SHP77 (cell line): ENCODE data around the gene MAEA.
"Not testable (repeated sequence)": the region's sequence is repeated elsewhere in the genome, so short reads cannot be mapped to it uniquely, and the experiment has no call there.

ENCODE experiments used
- DNase-seq, 2 experiments: peaks; one replicate each; lab custom pipeline; 2025; lab: John Stamatoyannopoulos, UW

Gene MAEA

DNA sequence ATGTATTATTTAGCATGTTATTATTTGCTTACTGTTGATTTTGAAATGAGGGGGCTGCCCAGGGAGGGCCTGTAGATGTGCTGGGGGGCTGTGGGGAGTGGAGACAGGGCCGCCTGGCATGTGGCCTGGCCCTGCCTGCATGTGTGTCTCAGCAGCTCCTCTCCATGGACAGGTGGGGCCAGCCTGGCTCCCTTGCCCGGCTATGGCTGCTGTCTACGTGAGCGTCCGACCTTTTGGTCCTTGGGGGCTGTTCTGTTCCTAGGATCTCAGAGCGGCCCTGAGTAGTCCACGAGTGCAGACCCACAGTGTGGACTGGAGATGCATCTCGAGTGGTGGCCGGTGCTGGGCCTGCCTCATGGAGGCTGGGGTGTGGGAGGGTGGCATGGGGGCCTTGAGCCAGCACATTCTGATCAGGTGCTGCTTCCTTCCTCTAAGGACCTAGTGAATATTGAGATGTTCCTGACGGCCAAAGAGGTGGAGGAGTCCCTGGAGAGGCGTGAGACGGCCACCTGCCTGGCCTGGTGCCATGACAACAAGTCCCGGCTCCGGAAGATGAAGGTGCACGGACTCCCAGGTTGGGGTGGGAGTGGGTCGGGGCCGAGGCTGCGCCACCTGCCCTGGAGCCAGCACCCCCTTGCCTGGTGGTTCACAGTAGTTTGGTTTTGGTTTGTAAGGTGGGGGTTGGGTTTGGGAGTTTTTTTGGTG, 32.4 kb downstream of the MAEA start:
- no peak for DNase-seq

DNA sequence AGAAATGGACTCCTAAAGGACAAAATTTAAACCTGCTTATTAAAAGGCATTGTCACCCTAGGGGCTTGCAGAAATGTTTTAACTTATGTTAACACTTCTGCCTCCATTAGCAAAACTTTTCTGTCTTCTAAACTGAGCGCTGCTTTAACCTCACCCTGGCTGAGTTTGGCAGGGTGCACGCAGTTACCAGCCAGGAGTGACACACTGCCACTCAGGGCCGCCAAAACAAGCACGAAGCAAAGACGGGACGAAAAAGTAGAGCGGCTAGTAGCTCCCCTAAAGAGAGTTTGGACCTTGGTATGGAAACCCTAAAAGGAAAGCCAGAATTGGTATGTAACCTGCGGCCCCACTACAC, 33.6 kb downstream of the MAEA start:
- DNase-seq, result no peak

DNA sequence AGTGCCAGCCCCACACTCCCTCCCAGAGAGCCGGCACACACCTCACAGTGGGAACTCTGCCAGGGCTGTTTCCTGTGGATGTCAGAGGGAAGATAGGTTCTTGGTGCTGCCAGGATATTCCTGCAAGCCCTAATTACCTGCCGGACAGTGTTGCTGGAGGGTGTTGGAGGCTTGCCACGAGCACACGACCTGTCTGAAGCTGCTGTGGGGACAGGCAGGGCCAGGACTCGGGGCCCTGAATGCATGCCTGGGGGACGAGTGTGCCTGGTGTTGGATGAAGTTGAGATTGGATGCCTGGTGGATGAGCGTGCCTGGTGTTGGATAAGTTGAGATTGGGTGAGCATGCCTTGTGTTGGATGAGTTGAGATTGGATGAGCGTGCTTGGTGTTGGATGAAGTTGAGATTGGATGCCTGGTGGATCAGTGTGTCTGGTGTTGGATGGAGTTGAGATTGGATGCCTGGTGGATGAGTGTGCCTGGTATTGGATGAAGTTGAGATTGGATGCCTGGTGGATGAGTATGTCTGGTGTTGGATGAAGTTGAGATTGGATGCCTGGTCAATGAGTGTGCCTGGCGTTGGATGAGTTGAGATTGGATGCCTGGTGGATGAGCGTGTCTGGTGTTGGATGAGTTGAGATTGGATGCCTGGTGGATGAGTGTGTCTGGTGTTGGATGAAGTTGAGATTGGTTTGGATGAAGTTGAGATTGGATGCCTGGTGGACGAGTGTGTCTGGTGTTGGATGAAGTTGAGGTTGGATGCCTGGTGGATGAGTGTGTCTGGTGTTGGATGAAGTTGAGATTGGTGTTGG, 34.1 kb downstream of the MAEA start:
- no peak for DNase-seq

DNA sequence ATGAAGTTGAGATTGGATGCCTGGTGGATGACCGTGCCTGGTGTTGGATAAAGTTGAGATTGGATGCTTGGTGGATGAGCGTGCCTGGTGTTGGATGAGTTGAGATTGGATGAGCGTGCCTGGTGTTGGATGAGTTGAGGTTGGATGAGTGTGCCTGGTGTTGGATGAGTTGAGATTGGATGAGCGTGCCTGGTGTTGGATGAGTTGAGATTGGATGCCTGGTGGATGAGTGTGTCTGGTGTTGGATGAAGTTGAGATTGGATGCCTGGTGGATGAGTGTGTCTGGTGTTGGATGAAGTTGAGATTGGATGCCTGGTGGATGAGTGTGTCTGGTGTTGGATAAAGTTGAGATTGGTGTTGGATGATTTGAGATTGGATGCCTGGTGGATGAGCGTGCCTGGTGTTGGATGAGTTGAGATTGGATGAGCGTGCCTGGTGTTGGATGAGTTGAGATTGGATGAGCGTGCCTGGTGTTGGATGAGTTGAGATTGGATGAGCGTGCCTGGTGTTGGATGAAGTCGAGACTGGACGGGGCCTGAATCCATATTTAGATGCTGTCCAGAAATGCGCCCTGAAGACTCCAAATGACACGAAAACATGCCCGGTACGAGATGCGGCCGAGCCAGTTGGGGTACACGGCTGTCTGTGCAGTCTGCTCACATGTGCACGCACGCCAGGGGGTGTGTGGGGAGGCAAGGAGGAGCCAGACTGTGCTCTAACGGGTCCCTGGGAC, 34.9 kb downstream of the MAEA start:
- DNase-seq, result not testable (repeated sequence)

DNA sequence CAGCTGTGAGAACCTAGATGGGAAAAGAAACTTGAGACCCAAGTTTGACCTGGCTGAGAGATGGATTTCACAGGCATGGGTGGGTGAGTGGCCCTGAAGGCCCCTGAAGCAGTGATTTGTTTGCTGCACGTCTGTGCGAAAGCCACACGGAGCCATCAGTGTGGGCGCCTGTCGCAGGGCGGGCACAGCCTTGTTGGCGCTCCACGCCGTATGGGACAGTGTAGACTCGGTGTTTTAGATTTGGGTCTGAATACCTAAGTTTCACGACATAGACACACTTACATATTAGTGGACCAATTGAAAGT, 35.4 kb downstream of the MAEA start:
- no peak for DNase-seq

DNA sequence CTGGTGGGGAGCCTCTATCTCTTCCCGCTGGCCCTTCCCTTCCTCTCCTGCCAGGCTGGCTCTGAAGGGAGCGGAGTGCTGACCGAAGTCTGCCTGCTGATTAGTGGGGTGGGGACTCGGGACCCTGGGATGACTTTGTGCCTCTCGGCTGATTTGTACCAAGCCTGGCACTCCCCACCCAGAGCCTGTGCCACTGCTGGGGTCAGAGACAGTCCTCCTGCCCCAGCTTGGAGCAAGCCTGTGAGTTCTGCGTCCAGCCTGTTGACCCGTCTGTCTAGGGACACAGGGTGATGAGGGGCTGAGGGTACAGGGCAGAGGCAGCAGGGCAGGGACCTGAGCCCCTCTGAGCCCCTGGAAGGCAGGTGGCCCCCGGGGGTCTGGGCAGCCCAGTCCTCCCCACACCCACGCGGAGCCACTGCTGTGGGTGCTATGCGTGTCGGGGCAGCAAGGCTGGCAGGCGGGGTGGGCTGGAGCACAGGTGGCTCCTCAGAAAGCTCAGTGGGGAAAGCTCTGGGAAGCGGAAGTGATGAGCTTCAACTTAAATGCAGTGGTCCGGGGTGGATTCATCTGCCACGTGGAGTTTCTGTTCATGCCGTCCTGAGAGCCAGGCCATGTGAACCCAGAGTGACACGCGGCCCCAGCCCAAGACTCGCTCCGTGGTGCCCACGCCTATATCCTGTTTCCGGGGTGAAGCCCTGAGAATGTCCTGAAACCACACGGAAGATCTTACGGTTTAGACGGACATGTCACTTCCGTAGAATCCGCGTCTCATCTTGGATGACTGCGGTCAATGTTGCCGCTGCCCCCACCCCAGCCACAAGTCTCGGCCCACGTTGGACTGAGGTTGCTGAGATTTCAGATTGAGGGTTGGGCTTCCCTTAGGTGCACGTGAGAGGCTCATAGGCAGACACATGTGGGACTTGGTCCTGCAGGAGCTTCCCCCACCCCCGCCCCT, 36.3 kb downstream of the MAEA start:
- no peak for DNase-seq

DNA sequence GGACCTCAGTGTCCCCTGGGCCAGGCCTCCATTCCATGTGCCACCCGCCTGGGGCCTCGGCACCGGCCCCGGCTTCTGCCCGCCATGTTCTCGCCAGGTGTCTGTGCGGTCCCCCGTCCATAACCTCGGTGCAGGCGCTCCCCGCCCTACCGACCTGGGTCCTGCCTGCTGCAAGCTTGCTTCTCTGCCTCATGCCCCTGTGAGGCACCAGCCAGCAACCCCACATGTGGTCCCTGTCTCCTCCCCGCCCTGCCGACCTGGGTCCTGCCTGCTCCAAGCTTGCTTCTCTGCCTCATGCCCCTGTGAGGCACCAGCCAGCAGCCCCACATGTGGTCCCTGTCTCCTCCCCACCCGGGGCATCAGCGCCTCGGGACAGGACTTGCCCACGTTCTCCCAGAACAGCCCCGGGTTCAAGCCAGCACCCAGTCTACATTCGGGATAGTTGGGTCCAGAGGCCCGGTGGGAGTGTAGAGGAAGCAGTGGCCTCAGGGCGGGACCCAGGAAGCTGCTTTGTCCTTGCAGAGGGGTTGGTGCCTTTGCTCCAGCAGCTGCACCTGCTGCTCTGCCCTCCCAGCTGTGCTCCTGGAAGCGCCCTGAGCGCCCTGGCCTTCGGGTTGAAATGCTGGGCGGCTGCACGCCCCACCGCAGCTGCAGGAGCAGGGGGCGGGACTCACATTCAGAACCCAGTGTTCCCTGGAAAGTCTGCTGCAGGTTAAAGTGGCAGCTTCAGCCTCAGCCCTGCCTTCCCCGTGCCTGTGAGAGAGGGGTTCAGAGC, 37.2 kb downstream of the MAEA start:
- no peak for DNase-seq

DNA sequence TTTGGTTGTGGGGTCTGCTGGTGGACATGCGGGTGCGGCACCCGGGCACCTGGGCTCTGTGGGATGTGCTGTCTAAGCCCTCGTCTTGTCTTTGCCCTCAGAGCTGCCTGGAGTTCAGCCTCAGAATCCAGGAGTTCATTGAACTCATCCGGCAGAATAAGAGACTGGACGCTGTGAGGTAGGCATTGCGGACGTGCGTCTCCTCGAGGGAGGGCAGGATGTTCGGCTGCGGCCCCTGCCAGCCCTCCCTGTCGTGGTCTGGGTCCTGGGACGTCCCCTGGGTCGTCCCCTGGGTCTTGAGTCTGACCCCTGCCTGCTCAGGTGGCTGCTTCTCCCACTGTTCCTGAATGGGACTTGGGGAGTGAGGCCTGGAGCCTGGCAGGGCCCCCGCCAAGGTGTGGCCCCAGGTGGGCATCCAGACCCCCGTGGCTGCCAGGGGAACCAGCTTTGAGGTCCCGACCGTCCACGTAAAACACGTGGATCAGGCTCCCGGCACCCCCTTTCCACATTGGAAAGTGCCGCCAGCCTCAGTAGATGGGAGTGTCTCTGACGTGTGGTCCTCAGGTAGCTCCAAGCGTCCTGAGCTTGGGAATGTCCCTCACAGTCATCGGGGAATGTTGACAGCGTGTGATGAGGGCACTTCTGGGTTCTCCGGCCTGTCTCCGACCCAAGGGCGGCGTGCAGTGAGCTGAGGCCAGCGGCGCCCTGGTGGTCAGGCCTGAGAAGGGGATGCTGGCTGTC, 38.0 kb downstream of the MAEA start:
- no peak for DNase-seq

DNA sequence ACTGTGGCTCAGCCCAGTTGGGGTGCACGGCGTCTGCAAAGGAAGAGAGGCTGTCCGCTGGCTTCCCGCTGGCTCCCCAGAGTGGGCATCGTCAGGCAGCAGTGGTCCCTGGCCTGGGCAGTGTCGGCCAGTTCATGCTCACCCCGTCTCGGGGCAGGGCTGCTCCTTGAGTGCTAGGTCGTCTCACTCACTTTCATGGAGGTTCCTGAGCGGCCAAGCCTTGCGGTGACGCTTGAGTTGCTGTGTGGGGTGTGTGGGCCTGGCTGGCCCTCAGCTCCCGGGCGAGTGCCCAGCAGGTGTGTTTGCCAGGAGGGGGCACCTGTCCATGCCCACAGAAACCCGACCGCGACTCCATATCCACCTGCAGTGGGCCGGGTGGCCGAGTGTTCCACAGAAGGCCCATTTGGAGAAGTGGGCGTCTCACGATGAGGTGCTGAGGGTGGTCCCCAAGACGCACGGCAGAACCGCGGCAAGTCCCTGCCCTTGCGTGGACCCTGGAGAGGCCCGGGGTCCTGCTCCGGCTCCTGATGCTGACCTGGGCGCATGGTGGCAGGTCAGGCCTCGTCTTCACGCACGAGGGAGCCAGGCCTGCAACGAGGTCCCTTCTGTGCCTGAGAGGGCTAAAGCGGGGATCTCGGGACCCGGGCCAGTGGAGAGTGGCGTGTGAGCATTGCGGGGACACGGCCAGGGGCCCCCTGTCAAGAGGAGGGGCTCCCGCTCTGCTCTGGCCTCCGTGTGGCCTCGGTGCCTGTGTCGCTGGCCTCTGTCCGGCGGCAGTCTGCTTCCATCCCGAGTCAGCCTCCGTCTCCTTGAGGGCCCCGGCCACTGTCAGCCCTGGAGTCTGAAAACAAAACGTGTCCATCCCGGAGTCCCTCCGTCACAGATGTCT, 38.8 kb downstream of the MAEA start:
- no peak for DNase-seq

DNA sequence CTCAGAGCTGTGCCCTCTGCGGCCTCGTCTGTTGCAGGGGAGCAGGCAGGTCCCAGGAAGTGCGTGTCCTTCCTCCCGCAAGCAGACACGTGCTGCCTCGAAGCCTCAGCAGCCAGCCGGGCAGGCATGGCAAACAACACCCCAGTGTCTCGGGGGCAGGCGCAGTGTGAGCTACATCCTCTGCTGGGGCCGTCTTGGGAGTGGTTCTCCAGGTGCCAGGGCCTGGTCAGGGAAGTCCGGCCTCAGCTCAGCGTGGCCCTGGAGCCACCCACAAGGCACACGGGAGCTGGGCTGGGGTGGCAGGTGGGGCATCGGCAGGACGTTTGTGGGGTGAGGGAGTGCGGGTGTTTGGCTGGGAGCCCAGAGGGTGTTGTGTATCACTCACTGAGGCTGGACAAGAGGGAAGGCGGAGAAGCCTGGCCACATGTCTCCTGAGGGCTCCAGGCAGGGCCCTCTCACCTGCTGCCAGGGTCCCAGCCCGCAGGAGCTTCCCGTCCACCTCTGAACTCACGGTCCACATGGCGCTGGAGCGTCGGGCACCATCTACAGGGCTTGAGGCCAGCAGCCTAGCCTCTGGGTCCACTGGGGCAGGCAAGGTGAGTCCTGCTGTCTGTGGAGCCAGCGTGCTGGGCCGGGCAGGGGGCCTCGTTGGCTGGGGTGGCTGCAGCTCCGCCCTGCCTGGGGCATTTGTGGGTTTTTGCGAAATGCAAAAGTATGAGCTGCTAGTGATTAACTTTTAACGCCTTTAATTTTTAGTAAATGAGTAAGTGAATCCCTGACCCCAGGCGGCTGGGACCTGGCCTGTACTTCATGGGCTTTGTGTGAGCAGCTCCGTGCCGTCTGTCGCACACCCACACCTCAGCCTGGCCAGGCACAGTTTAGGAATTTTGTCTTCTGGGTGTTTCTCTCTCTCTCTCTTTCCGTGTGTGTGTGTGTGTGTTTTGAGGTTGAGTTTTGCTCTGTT, 40.0 kb downstream of the MAEA start:
- no peak for DNase-seq

DNA sequence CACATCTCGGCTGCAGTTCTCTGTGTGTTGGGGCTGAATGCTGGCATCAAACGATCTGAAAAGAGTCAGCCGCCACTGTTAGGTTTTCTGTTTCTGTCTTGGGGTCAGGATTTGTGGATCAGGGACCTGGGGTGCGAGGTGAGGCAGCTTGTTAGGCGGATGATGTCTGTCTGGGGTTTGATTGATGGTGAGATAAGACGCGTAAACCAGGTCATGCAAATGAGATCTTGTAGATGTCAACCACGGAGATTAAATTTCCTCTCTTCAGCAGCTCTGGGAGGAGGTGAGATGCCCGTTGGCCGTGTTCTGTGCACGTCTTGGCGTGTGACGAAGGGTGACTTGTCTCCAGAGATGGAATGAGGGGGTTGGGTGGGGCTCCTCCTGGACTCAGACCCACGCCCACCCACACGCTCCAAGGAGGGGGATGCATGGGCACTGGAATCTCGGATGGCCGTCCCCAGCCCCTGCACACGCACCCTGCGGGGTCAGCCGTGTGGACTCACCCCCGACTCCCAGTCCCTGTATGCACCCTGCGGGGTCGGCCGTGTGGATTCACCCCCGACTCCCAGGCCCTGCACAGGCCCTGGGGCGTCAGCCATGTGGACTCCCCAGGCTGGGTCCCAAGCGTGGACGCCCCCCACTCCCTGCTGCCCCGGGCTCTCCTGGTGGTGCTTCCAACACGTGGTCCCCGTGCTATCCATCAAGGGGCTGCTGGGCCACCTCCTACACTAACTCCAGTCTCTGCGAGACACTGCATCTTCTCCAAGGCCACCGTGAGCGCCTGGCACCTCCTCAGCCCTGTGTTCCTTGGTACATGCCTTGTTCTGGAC, 41.3 kb downstream of the MAEA start:
- no peak for DNase-seq

DNA sequence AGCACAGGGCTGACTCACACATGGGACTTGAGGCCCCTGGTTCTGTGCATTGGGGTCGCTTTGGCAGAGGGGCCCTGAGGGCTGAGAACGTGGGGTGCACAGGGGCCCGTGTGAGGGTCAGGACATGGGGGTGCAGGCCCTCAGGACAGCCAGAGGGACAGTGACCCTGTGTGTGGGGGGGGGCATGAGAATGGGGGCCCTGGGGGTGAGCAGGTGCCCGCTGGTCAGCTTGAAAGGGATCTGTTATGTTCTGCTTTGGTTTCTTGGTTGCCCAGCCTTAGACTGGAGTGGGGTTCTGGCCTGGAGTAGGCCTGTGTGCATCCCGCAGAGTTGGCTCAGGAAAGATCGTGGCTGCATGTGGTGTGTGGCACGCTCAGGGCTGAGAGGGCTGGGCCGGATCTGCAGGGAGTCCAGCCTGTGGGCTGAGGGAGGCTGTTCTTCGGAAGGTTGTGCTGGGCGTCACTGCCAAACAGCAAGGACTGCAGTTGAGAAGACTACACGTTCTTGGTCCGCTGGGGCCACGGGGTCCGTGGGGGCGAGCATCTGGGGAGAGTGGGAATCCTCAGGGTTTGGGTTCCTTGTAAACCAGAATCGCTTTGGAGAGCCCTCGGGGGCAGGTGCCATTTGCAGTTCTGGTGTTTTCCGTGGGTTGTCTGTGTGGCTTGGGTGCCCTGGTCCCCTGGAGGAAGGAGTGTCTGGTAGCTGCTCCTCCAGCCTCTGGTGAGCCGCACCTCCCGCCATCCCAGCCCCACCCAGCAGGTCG, 42.1 kb downstream of the MAEA start:
- no peak for DNase-seq

DNA sequence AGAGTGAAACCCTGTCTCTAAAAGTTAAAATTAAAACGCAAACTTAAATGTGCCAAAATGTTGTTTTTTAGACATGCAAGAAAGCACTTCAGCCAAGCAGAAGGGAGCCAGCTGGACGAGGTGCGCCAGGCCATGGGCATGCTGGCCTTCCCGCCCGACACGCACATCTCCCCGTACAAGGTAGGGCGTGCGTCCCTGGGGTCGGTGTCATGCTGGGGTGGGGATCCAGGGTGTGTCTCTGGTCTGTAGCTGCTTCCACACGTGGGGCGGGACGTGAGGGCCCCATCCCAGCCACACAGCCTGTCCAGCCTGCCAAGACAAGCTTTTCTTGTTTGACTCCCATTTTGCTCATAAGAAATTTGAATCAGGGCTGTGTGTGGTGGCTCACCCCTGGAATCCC, 43.0 kb downstream of the MAEA start:
- DNase-seq, result no peak

DNA sequence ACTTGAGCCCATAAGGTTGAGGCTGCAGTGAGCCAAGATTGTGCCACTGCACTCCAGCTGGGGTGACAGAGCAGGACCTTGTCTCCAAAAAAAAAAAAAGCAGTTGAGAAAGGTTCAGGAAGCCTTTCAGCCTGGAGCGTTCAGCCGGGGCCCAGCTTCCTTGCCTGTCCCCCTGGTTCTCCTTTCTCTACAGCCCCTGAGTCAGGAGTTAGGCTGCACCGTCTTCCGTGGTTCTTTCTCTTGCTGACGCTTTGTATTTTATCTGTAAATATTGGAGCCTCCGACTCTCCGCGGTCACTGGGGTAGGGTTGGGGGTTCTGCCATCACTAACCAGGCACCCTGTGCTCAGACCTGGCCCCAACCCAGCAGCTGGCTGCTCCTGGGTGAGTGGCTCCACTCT, 43.6 kb downstream of the MAEA start:
- DNase-seq, result no peak

DNA sequence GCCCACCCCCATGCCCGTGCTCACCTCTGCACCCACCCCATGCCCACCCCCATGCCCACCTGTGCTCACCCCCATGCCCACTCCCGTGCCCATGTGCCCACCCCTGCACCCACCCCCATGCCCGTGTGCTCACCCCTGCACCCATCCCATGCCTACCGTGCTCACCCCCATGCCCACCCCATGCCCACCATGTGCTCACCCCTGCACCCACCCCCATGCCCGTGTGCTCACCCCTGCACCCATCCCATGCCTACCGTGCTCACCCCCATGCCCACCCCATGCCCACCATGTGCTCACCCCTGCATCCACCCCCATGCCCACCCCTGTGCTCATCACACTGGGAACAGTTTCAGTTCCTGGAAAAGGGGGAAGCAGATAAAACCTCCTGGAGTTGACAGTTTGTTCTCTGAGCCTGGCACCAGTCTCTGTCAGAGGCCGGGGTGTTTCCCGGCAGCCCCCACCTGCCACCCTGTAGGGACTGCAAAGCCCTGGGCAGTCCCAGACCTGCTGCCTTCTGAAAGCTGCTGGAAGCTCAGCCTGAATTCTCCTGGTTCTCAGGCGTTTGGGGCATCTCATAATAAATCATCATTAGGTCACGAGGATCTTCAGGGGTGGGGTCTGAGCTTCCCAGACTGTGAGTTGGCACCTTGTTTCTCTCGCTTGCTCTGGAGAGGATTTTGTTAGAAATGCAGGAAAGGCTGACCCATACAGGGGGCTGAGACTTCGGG, 44.3 kb downstream of the MAEA start:
- not testable (repeated sequence) for DNase-seq

DNA sequence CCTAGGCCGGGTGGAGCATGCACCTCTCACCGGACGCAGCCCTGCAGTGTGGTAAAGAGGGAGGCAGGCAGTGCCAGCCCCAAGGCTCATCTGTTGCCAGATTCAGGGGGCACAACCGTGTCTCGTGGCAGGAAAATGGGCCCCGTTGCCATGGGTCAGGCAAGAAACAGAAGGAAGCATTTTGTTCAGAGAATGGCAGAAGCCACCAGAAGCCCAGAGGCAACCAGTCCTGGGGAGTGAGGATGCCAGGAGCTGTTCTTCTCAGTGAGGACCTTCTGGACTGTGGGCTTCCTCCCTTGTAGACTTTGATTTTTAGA, 44.8 kb downstream of the MAEA start:
- no peak for DNase-seq
